SK-N-SH (cell line): ENCODE results near the gene KRT2.
"Not testable (repeated sequence)": the region's sequence is repeated elsewhere in the genome, so short reads cannot be mapped to it uniquely, and the experiment has no call there.

Experiments used
- EZH2phosphoT487 ChIP-seq: fragments of 200-600 bp; sonication (generic); IDR thresholded peaks from 2 replicates; pipeline ENCODE4 v1.6.1; 2017; ENCODE audit warnings: low read depth, mixed run types, mild to moderate bottlenecking, antibody characterized with exemption, moderate library complexity, borderline replicate concordance
- FOXM1 ChIP-seq: IDR thresholded peaks from 2 replicates; pipeline ENCODE4 v1.4.0; 2012; ENCODE audit warnings: low read depth, mild to moderate bottlenecking
- MEF2A ChIP-seq: IDR thresholded peaks from 2 replicates; pipeline ENCODE4 v1.4.0; 2012; ENCODE audit warnings: low read depth, borderline replicate concordance
- NRF1 ChIP-seq: IDR thresholded peaks from 2 replicates; pipeline ENCODE4 v1.6.1; 2012; ENCODE audit warnings: low read depth, mild to moderate bottlenecking, low read length
- POLR2AphosphoS5 ChIP-seq: IDR thresholded peaks from 2 replicates; pipeline ENCODE4 v1.6.1; 2012; ENCODE audit warnings: low read depth, low read length
- RAD21 ChIP-seq: IDR thresholded peaks from 2 replicates; pipeline ENCODE4 v1.6.1; 2012; ENCODE audit warnings: mild to moderate bottlenecking, low read length
- RCOR1 ChIP-seq: fragments of 150-350 bp; IDR thresholded peaks from 2 replicates; pipeline ENCODE4 v1.6.1; 2017; ENCODE audit warnings: antibody characterized with exemption, low read length
- RFX5 ChIP-seq: IDR thresholded peaks from 2 replicates; pipeline ENCODE4 v1.6.1; 2012; ENCODE audit warnings: mild to moderate bottlenecking, improper control_type of control experiment, low read length
- TCF12 ChIP-seq: IDR thresholded peaks from 2 replicates; pipeline ENCODE4 v1.4.0; 2012
- TEAD4 ChIP-seq: IDR thresholded peaks from 2 replicates; pipeline ENCODE4 v1.4.0; 2012; ENCODE audit warnings: mild to moderate bottlenecking, borderline replicate concordance; ENCODE audit not compliant: insufficient read depth
- TF ChIP-seq, protein P1 (sequence below): fragments of 200-600 bp; sonication (generic); IDR thresholded peaks from 2 replicates; pipeline ENCODE4 v1.6.1; 2017; ENCODE audit warnings: antibody characterized with exemption, mild to moderate bottlenecking, moderate library complexity
- TF ChIP-seq, protein P2 (sequence below): IDR thresholded peaks from 2 replicates; pipeline ENCODE4 v1.4.0; 2012; ENCODE audit warnings: low read depth
- TF ChIP-seq, protein P3 (sequence below): fragments of 150-350 bp; IDR thresholded peaks from 2 replicates; pipeline ENCODE4 v1.6.1; 2016; ENCODE audit warnings: mild to moderate bottlenecking, low read depth, low read length

DNA sequence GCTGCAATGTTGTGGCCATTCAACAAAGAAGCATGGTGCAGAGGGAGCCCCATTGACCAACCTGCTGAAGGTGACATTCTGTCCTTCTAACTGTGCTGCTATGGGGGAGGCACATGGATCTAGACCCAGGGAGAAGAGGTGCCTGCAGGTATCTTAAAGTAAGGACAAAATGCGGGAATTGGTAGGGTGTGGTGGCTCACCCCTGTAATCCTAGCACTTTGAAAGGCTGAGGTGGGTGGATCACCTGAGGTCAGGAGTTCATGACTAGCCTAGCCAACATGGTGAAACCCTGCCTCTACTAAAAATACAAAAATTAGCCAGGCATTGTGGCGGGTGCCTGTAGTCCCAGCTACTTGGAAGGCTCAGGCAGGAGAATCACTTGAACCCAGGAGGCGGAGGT, 17.9 kb upstream of the KRT2 start:
- not testable (repeated sequence) for TF ChIP-seq RCOR1, POLR2AphosphoS5, FOXM1, MEF2A, TEAD4, TCF12, EZH2phosphoT487, NRF1, RFX5, RAD21
- TF ChIP-seq, protein P1, sequence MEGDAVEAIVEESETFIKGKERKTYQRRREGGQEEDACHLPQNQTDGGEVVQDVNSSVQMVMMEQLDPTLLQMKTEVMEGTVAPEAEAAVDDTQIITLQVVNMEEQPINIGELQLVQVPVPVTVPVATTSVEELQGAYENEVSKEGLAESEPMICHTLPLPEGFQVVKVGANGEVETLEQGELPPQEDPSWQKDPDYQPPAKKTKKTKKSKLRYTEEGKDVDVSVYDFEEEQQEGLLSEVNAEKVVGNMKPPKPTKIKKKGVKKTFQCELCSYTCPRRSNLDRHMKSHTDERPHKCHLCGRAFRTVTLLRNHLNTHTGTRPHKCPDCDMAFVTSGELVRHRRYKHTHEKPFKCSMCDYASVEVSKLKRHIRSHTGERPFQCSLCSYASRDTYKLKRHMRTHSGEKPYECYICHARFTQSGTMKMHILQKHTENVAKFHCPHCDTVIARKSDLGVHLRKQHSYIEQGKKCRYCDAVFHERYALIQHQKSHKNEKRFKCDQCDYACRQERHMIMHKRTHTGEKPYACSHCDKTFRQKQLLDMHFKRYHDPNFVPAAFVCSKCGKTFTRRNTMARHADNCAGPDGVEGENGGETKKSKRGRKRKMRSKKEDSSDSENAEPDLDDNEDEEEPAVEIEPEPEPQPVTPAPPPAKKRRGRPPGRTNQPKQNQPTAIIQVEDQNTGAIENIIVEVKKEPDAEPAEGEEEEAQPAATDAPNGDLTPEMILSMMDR, result not testable (repeated sequence)
- TF ChIP-seq, protein P2, sequence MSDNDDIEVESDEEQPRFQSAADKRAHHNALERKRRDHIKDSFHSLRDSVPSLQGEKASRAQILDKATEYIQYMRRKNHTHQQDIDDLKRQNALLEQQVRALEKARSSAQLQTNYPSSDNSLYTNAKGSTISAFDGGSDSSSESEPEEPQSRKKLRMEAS, result not testable (repeated sequence)
- TF ChIP-seq, protein P3, sequence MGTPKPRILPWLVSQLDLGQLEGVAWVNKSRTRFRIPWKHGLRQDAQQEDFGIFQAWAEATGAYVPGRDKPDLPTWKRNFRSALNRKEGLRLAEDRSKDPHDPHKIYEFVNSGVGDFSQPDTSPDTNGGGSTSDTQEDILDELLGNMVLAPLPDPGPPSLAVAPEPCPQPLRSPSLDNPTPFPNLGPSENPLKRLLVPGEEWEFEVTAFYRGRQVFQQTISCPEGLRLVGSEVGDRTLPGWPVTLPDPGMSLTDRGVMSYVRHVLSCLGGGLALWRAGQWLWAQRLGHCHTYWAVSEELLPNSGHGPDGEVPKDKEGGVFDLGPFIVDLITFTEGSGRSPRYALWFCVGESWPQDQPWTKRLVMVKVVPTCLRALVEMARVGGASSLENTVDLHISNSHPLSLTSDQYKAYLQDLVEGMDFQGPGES, result not testable (repeated sequence)
